Gastroesophageal sphincter (tissue), 3 donors: ENCODE measurements around the gene PPP1R16B.

Experiments
- EP300 ChIP-seq: sonication (generic); formaldehyde crosslinking; IDR thresholded peaks from one replicate; pipeline ENCODE4 v1.6.1; 2017; ENCODE audit warnings: antibody characterized with exemption, mild to moderate bottlenecking
- POLR2A ChIP-seq, 2 donors: fragments of 450-650 bp; IDR thresholded peaks; one replicate each; pipeline ENCODE4 v1.6.1; 2017; ENCODE audit warnings: antibody characterized with exemption in 2 of 2, mild to moderate bottlenecking in 2 of 2, moderate library complexity in 1 of 2
- POLR2AphosphoS5 ChIP-seq: sonication (generic); formaldehyde crosslinking; IDR thresholded peaks from one replicate; pipeline ENCODE4 v1.6.1; 2017; ENCODE audit warnings: antibody characterized with exemption
- TF ChIP-seq, protein P1 (sequence below), 4 experiments: fragments of 200-600 bp in 2 of 4; fragments of 450-650 bp in 2 of 4; sonication (generic) in 1 of 4; IDR thresholded peaks; one replicate each; pipeline ENCODE4 v1.5.1; 2017 to 2019; ENCODE audit warnings: antibody characterized with exemption in 4 of 4, mild to moderate bottlenecking in 2 of 4, moderate library complexity in 2 of 4

DNA sequence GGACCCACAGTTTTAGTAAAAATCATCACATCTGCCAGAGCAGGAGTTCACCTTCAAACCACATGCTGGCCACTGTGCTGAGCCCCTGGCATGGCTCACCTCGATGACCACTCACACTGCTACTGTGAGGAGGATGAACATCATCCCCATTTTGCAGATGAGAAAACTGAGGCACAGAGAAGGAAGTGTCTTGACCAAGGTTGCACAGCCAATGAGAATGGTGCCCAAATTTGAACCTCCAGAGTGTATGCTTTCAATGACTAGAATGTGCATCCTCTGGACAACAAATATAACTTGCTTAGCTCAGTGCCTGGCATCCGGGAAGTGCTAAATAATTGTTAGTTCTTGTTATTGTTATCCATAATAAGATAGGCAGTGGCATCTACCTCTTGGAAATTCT, 83.6 kb downstream of the PPP1R16B start:
- TF ChIP-seq, protein P1, sequence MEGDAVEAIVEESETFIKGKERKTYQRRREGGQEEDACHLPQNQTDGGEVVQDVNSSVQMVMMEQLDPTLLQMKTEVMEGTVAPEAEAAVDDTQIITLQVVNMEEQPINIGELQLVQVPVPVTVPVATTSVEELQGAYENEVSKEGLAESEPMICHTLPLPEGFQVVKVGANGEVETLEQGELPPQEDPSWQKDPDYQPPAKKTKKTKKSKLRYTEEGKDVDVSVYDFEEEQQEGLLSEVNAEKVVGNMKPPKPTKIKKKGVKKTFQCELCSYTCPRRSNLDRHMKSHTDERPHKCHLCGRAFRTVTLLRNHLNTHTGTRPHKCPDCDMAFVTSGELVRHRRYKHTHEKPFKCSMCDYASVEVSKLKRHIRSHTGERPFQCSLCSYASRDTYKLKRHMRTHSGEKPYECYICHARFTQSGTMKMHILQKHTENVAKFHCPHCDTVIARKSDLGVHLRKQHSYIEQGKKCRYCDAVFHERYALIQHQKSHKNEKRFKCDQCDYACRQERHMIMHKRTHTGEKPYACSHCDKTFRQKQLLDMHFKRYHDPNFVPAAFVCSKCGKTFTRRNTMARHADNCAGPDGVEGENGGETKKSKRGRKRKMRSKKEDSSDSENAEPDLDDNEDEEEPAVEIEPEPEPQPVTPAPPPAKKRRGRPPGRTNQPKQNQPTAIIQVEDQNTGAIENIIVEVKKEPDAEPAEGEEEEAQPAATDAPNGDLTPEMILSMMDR (IDR thresholded peaks at IDR 0.05): no peak
- no peak for TF ChIP-seq POLR2AphosphoS5
- TF ChIP-seq POLR2A (IDR thresholded peaks at IDR 0.05): no peak
- TF ChIP-seq EP300: no peak
